Measurements from ENCODE around the gene ARPC1B.
"Not testable (repeated sequence)": the region's sequence is repeated elsewhere in the genome, so short reads cannot be mapped to it uniquely, and the experiment has no call there.

Gene ARPC1B

GRCh38 chr7:99372275-99373090 is 2.0 kb upstream of the ARPC1B start:
- no peak overlapping the region; the same call in 1 of the 2 replicates for H3K27ac ChIP-seq
- H3K36me3 ChIP-seq, result peaks cover 5% of the 10 kb centered on the region; the same call in 1 of the 2 replicates
- H3K27me3 ChIP-seq (ENCODE audit: insufficient read depth, low read depth, severe bottlenecking), result no peaks in the 10 kb centered on the region
- DNase-seq, result peak; percentile 78
- no peaks in the 10 kb centered on the region for H3K9me3 ChIP-seq (ENCODE audit: severe bottlenecking)
- no peak for TF ChIP-seq CTCF (IDR thresholded peaks at IDR 0.05; ENCODE audit: low read depth, low read length)
- H3K4me3 ChIP-seq (ENCODE audit: low read depth, low read length), result peak overlapping the region; percentile 20

- Histone ChIP-seq H3K9me3 (ENCODE audit: severe bottlenecking) (no peaks in the 10 kb centered on the region), H3K27me3 (ENCODE audit: insufficient read depth, low read depth, severe bottlenecking) (no peaks in the 10 kb centered on the region), H3K36me3 (peaks cover 4% of the 10 kb centered on the region; the same call in 1 of the 2 replicates), H3K4me3 (ENCODE audit: low read depth, low read length) (no peak overlapping the region), H3K27ac (no peak overlapping the region; the same call in 1 of the 2 replicates)
- no peak for DNase-seq
- TF ChIP-seq CTCF (IDR thresholded peaks at IDR 0.05; ENCODE audit: low read depth, low read length), result no peak
Observed at GRCh38 chr7:99373091-99374066, 1.2 kb upstream of the ARPC1B start.

GRCh38 chr7:99375070-99375807 is 709 bp downstream of the ARPC1B start:
- DNase-seq, result peak; percentile 67
- Histone ChIP-seq H3K27me3 (ENCODE audit: insufficient read depth, low read depth, severe bottlenecking) (no peaks in the 10 kb centered on the region), H3K36me3 (no peaks in the 10 kb centered on the region), H3K4me3 (ENCODE audit: low read depth, low read length) (peak overlapping the region; percentile 72), H3K9me3 (ENCODE audit: severe bottlenecking) (no peaks in the 10 kb centered on the region), H3K27ac (no peak overlapping the region)
- TF ChIP-seq CTCF (IDR thresholded peaks at IDR 0.05; ENCODE audit: low read depth, low read length), result no peak

GRCh38 chr7:99379043-99379577 is 4.6 kb downstream of the ARPC1B start:
- no peaks in the 10 kb centered on the region for H3K9me3 ChIP-seq (ENCODE audit: severe bottlenecking)
- H3K27ac ChIP-seq, result no peak overlapping the region
- DNase-seq, result no peak
- TF ChIP-seq CTCF (IDR thresholded peaks at IDR 0.05; ENCODE audit: low read depth, low read length), result no peak
- H3K27me3 ChIP-seq (ENCODE audit: insufficient read depth, low read depth, severe bottlenecking), result no peaks in the 10 kb centered on the region
- no peak overlapping the region for H3K4me3 ChIP-seq (ENCODE audit: low read depth, low read length)
- H3K36me3 ChIP-seq, result no peaks in the 10 kb centered on the region

GRCh38 chr7:99379693-99380031 is 5.1 kb downstream of the ARPC1B start:
- not testable (repeated sequence) for H3K36me3 ChIP-seq; H3K9me3 ChIP-seq (ENCODE audit: severe bottlenecking); H3K4me3 ChIP-seq (ENCODE audit: low read depth, low read length); DNase-seq; H3K27ac ChIP-seq; H3K27me3 ChIP-seq (ENCODE audit: insufficient read depth, low read depth, severe bottlenecking)
